Mesendoderm (in vitro differentiated cells): ENCODE measurements around the gene SPATA2.

ENCODE experiments used
- DNase-seq: peaks from one replicate; pipeline ENCODE4 v3.0.0; 2013
- H2AK5ac ChIP-seq: 2 replicates; pipeline ENCODE4 v1.6.1; 2013; ENCODE audit warnings: low read length, inconsistent platforms
- H2BK120ac ChIP-seq: 2 replicates; pipeline ENCODE4 v1.6.1; 2013; ENCODE audit warnings: low read depth, mild to moderate bottlenecking, low read length, moderate library complexity, mixed read lengths
- H2BK15ac ChIP-seq: replicated peaks from 2 replicates; pipeline ENCODE4 v1.6.1; 2013; ENCODE audit warnings: low read depth, mild to moderate bottlenecking, moderate library complexity
- H2BK5ac ChIP-seq: 2 replicates; pipeline ENCODE4 v1.6.1; 2013; ENCODE audit warnings: low read length, inconsistent platforms
- H3K18ac ChIP-seq: 2 replicates; pipeline ENCODE4 v1.6.1; 2013; ENCODE audit warnings: mild to moderate bottlenecking, low read length, mixed read lengths
- H3K23ac ChIP-seq: one replicate; pipeline ENCODE4 v1.6.1; 2013; ENCODE audit warnings: low read length
- H3K27ac ChIP-seq: 2 replicates; pipeline ENCODE4 v1.5.1; 2013; ENCODE audit warnings: low read depth, mild to moderate bottlenecking, inconsistent platforms, low read length, moderate library complexity
- H3K27me3 ChIP-seq: 2 replicates; pipeline ENCODE4 v1.6.1; 2013; ENCODE audit warnings: low read length, control low read depth, mild to moderate bottlenecking, inconsistent platforms; ENCODE audit not compliant: insufficient read depth, poor library complexity
- H3K36me3 ChIP-seq: 2 replicates; pipeline ENCODE4 v1.6.1; 2013; ENCODE audit warnings: low read length, inconsistent platforms; ENCODE audit not compliant: control insufficient read depth, insufficient read depth
- H3K4ac ChIP-seq: one replicate; pipeline ENCODE4 v1.6.1; 2013; ENCODE audit warnings: low read depth, mild to moderate bottlenecking, low read length, moderate library complexity
- H3K4me1 ChIP-seq: 2 replicates; pipeline ENCODE4 v1.6.1; 2013; ENCODE audit warnings: low read depth, low read length, inconsistent platforms; ENCODE audit not compliant: control insufficient read depth
- H3K4me2 ChIP-seq: 2 replicates; pipeline ENCODE4 v1.6.1; 2013; ENCODE audit warnings: low read length
- H3K4me3 ChIP-seq: 2 replicates; pipeline ENCODE4 v1.5.1; 2013; ENCODE audit warnings: mild to moderate bottlenecking, low read length
- H3K56ac ChIP-seq: one replicate; pipeline ENCODE4 v1.6.1; 2013; ENCODE audit warnings: low read length
- H3K79me1 ChIP-seq: 2 replicates; pipeline ENCODE4 v1.6.1; 2013; ENCODE audit warnings: low read length, inconsistent platforms
- H3K79me2 ChIP-seq: 2 replicates; pipeline ENCODE4 v1.6.1; 2013; ENCODE audit warnings: mild to moderate bottlenecking, low read length; ENCODE audit not compliant: control insufficient read depth, insufficient read depth
- H3K9ac ChIP-seq: 2 replicates; pipeline ENCODE4 v1.6.1; 2013; ENCODE audit warnings: low read length, inconsistent platforms
- H4K5ac ChIP-seq: one replicate; pipeline ENCODE4 v1.6.1; 2013; ENCODE audit warnings: low read length
- H4K8ac ChIP-seq: one replicate; pipeline ENCODE4 v1.6.1; 2013; ENCODE audit warnings: low read depth, mild to moderate bottlenecking, control low read depth, low read length, moderate library complexity
- WGBS: extraction: QIAGEN DNeasy Blood & Tissue Kit; methylation state at CpG from one replicate; pipeline ENCODE4 v1.1.7; 2013; ENCODE audit warnings: low lambda C conversion rate, missing lambda C conversion rate; ENCODE audit not compliant: insufficient coverage; ENCODE audit errors: extremely low coverage; 5-methylcytosine and 5-hydroxymethylcytosine counted together

Gene SPATA2

DNA sequence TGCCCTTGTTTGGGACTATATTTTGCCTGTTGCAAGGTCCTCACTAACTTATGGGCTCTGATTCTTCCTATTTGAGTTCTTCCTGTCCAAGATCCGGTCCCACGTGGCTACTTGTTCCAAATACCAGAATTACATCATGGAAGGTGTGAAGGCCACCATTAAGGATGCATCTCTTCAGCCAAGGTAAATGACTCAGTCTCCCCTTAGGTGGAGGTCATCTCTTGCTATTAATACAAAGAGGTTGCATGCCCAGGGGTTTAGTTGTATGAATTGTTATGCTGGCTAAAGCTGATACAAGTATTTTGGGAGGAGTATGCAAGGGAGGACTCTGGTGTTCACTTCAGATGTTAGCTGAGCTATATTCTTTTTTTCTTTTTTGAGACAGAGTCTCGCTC is 30.0 kb upstream of the SPATA2 start:
- H3K9ac ChIP-seq = no peak overlapping the region
- no peak overlapping the region for H4K5ac ChIP-seq
- no peak overlapping the region for H3K4me3 ChIP-seq
- H3K4me1 ChIP-seq = no peaks in the 10 kb centered on the region
- no peak overlapping the region for H3K27ac ChIP-seq
- no peaks in the 10 kb centered on the region for H3K27me3 ChIP-seq
- no peak overlapping the region for H2BK5ac ChIP-seq
- H3K79me1 ChIP-seq = peaks cover 15% of the 10 kb centered on the region
- no peak overlapping the region for H2BK120ac ChIP-seq
- no peak overlapping the region for H4K8ac ChIP-seq
- H3K4ac ChIP-seq = no peak overlapping the region
- H3K36me3 ChIP-seq = peaks cover 16% of the 10 kb centered on the region
- H3K56ac ChIP-seq = no peak overlapping the region
- DNase-seq = no peak
- H2AK5ac ChIP-seq = no peak overlapping the region
- H3K79me2 ChIP-seq = peaks cover 26% of the 10 kb centered on the region
- H3K18ac ChIP-seq = no peak overlapping the region
- no peak overlapping the region for H3K23ac ChIP-seq
- H2BK15ac ChIP-seq = no peak overlapping the region
- no CpG with 5 or more reads among the region's 3 CpGs for WGBS
- H3K4me2 ChIP-seq = no peak overlapping the region

DNA sequence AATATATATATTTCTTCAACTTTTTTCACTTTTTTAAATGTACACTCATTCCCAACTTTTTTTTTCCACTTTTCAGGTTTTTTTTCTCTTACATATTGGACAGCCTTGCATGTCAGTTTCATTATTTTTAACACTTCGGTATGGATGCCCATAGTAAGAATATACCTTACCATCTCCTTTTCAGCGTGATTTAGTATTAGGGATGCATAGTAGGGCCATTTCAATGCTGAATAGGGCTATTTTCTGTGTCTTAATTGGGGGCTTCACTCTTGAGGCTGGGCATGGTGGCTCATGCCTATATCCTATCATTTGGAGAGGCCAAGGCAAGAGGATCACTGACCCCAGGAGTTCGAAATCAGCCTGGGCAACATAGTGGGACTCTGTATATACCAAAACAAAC is 27.6 kb upstream of the SPATA2 start:
- no peak overlapping the region for H3K23ac ChIP-seq
- H3K18ac ChIP-seq = no peak overlapping the region
- H3K4me3 ChIP-seq = no peak overlapping the region
- H4K8ac ChIP-seq = no peak overlapping the region
- H3K27ac ChIP-seq = no peak overlapping the region
- no peak overlapping the region for H4K5ac ChIP-seq
- H2BK120ac ChIP-seq = no peak overlapping the region
- no peak overlapping the region for H2AK5ac ChIP-seq
- no peak overlapping the region for H2BK5ac ChIP-seq
- H3K9ac ChIP-seq = no peak overlapping the region
- H3K4ac ChIP-seq = no peak overlapping the region
- H3K36me3 ChIP-seq = peaks cover 6% of the 10 kb centered on the region
- no peak overlapping the region for H3K4me2 ChIP-seq
- no peak for DNase-seq
- WGBS = no CpG with 5 or more reads among the region's 3 CpGs
- H3K4me1 ChIP-seq = peaks cover 6% of the 10 kb centered on the region
- peaks cover 46% of the 10 kb centered on the region for H3K79me2 ChIP-seq
- no peaks in the 10 kb centered on the region for H3K27me3 ChIP-seq
- no peak overlapping the region for H2BK15ac ChIP-seq
- peaks cover 19% of the 10 kb centered on the region for H3K79me1 ChIP-seq
- H3K56ac ChIP-seq = no peak overlapping the region

DNA sequence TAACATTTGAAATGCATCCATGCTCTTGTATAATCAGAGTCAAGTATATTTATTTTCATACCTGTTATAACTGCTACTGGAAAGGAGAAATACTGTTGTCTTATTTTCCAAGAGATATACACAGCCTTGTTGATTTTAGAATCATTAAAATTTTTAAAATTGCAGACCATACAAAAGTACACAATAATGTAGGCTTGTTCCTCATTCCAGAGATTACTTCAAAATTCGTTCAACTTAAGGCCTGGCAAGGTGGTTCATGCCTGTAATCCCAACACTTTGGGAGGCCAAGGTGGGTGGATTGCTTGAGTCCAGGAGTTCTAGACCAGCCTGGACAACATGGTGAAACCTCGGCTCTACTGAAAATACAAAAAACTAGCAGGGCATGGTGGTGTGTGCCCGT is 27.0 kb upstream of the SPATA2 start:
- Histone ChIP-seq H2BK5ac (no peak overlapping the region), H4K8ac (no peak overlapping the region), H3K79me2 (peaks cover 52% of the 10 kb centered on the region), H3K27ac (no peak overlapping the region), H3K56ac (no peak overlapping the region), H3K27me3 (no peaks in the 10 kb centered on the region), H3K4me1 (peaks cover 11% of the 10 kb centered on the region), H4K5ac (no peak overlapping the region), H3K18ac (no peak overlapping the region), H3K23ac (no peak overlapping the region), H3K79me1 (peaks cover 19% of the 10 kb centered on the region), H2BK15ac (no peak overlapping the region), H2BK120ac (no peak overlapping the region), H3K4me2 (no peak overlapping the region), H3K36me3 (peaks cover 6% of the 10 kb centered on the region), H2AK5ac (no peak overlapping the region), H3K9ac (no peak overlapping the region), H3K4ac (no peak overlapping the region), H3K4me3 (no peak overlapping the region)
- DNase-seq = no peak
- WGBS = no CpG with 5 or more reads among the region's 3 CpGs

DNA sequence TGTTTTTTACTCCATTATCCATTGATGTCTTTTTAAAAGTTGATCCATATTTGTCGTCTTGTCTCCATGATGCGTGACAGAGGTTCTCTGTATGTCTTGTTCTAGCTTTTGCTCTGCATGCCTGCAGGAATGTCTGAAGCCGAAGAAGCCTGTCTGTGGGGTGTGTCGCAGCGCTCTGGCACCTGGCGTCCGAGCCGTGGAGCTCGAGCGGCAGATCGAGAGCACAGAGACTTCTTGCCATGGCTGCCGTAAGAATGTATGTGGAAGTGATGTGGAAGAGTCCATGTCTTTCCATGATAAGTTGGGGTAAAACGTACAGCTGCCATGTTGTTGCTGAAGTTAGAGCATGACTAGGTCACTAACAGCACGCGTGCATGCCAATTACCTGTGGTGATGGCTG is 26.1 kb upstream of the SPATA2 start:
- H3K23ac ChIP-seq = no peak overlapping the region
- no peak overlapping the region for H2AK5ac ChIP-seq
- no peak overlapping the region for H2BK15ac ChIP-seq
- H3K4me2 ChIP-seq = no peak overlapping the region
- H3K27ac ChIP-seq = no peak overlapping the region
- H3K4me1 ChIP-seq = peaks cover 11% of the 10 kb centered on the region
- no CpG with 5 or more reads among the region's 15 CpGs for WGBS
- H3K79me1 ChIP-seq = peaks cover 22% of the 10 kb centered on the region
- H3K27me3 ChIP-seq = no peaks in the 10 kb centered on the region
- peaks cover 5% of the 10 kb centered on the region for H3K36me3 ChIP-seq
- H2BK5ac ChIP-seq = no peak overlapping the region
- H3K9ac ChIP-seq = no peak overlapping the region
- H3K18ac ChIP-seq = no peak overlapping the region
- H4K5ac ChIP-seq = no peak overlapping the region
- peaks cover 60% of the 10 kb centered on the region for H3K79me2 ChIP-seq
- no peak for DNase-seq
- H2BK120ac ChIP-seq = no peak overlapping the region
- H4K8ac ChIP-seq = no peak overlapping the region
- H3K4ac ChIP-seq = no peak overlapping the region
- no peak overlapping the region for H3K4me3 ChIP-seq
- H3K56ac ChIP-seq = no peak overlapping the region

DNA sequence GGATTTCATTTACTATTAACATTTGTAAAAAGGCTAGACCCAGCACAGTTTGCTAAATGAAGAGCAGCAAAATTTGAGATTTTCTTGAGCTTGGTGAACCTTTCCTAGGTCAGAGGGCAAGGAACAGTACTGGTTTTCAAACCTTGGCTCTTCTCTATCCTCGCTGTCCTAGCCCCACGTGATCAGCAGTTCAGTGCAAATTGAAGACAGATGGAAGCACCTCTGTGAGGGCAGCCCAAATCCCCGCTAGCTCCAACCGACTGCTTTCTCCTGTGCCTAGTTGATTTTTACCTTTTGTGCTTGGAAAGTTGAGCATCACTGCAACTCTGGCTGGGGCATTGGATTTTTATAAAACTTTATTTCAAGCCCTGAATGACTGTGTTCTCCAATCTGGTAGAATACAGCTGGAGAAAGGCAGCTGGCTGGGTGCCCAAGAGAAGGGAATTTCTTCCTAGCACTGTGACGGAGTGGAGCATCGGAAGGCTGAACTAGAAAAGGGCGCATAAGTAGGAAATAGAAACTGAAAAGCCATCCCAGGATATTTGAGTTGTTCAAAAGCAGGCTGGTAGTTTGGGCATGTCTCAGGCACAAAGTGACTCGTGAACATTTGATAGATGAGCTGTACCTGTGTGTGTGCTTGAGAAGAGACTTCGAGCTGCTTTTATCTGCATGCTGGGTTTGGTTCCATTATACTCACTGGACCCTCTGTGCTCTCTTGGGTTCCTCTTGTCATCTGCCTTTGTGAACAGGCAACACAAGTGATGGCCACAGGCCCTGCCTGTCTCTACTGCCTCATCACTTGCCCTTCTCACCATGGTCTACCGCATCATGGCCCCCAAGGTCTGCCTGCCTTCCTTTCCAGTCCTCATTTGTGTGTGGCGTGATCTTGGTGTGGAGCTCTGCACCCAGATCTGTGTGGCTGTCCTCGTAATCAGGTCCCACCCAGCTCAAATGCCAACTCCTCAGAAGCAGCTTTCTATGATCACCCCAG is 23.1 kb upstream of the SPATA2 start:
- H3K9ac ChIP-seq = peak overlapping the region; percentile 2
- WGBS = no CpG with 5 or more reads among the region's 12 CpGs
- H3K36me3 ChIP-seq = peaks cover 2% of the 10 kb centered on the region
- no peak overlapping the region for H2AK5ac ChIP-seq
- H3K4me3 ChIP-seq = no peak overlapping the region
- H4K8ac ChIP-seq = no peak overlapping the region
- no peak overlapping the region for H2BK5ac ChIP-seq
- peak overlapping the region; percentile 38 for H3K56ac ChIP-seq
- H3K79me2 ChIP-seq = peaks cover 59% of the 10 kb centered on the region
- H2BK15ac ChIP-seq = no peak overlapping the region
- DNase-seq = no peak
- H4K5ac ChIP-seq = no peak overlapping the region
- no peak overlapping the region for H3K18ac ChIP-seq
- no peaks in the 10 kb centered on the region for H3K27me3 ChIP-seq
- H3K4me1 ChIP-seq = peaks cover 11% of the 10 kb centered on the region
- H3K23ac ChIP-seq = no peak overlapping the region
- no peak overlapping the region for H3K4me2 ChIP-seq
- no peak overlapping the region for H3K27ac ChIP-seq
- H2BK120ac ChIP-seq = no peak overlapping the region
- H3K79me1 ChIP-seq = peaks cover 20% of the 10 kb centered on the region
- no peak overlapping the region for H3K4ac ChIP-seq
